Neural progenitor cell (in vitro differentiated cells): ENCODE measurements around the gene VIPR1. TPM values are rescaled to one million over a fixed set of nuclear protein-coding genes. Genes with fewer than 3 reads are reported as not detected.
A peak's percentile ranks its signal among the peaks of the same experiment; 100 is the strongest.

Experiments used
- DNase-seq: peaks from one replicate; pipeline ENCODE4 v3.0.0-alpha.2; 2016; ENCODE audit warnings: low spot score
- H2AFZ ChIP-seq: fragments of 200-600 bp; sonication (generic); replicated peaks from 2 replicates; pipeline ENCODE4 v1.6.1; 2016; ENCODE audit warnings: antibody characterized with exemption
- H3F3A ChIP-seq: fragments of 200-600 bp; sonication (generic); 2 replicates; pipeline ENCODE4 v1.6.1; 2016; ENCODE audit warnings: antibody characterized with exemption, low read depth
- H3K27ac ChIP-seq: fragments of 200-600 bp; sonication (generic); 2 replicates; pipeline ENCODE4 v1.5.1; 2016; ENCODE audit warnings: mild to moderate bottlenecking
- H3K27me3 ChIP-seq: fragments of 200-600 bp; sonication (generic); 2 replicates; pipeline ENCODE4 v1.6.1; 2016; ENCODE audit warnings: mild to moderate bottlenecking, moderate library complexity
- H3K36me3 ChIP-seq: fragments of 200-600 bp; sonication (generic); 2 replicates; pipeline ENCODE4 v1.5.1; 2016
- H3K4me1 ChIP-seq: fragments of 200-600 bp; sonication (generic); 2 replicates; pipeline ENCODE4 v1.6.1; 2016; ENCODE audit warnings: mixed run types
- H3K4me2 ChIP-seq: fragments of 200-600 bp; sonication (generic); 2 replicates; pipeline ENCODE4 v1.6.1; 2016
- H3K4me3 ChIP-seq: fragments of 200-600 bp; sonication (generic); 2 replicates; pipeline ENCODE4 v1.5.1; 2016
- H3K79me2 ChIP-seq: fragments of 200-600 bp; sonication (generic); 2 replicates; pipeline ENCODE4 v1.6.1; 2016; ENCODE audit warnings: low read depth
- H3K9ac ChIP-seq: fragments of 200-600 bp; sonication (generic); 2 replicates; pipeline ENCODE4 v1.6.1; 2016
- H3K9me3 ChIP-seq: fragments of 200-600 bp; sonication (generic); 2 replicates; pipeline ENCODE4 v1.5.1; 2016; ENCODE audit warnings: low read depth
- H4K20me1 ChIP-seq: fragments of 200-600 bp; sonication (generic); 2 replicates; pipeline ENCODE4 v1.6.1; 2016; ENCODE audit warnings: low read depth
- H3K27ac Mint-ChIP-seq: 3 replicates; pipeline ENCODE4 v1.8.0; 2021; ENCODE audit warnings: mixed read lengths
- H3K27me3 Mint-ChIP-seq: 2 replicates; pipeline ENCODE4 v1.8.0; 2022; ENCODE audit warnings: low read depth, mild to moderate bottlenecking, inconsistent platforms, moderate library complexity, mixed read lengths; ENCODE audit not compliant: insufficient read depth
- H3K36me3 Mint-ChIP-seq: 3 replicates; pipeline ENCODE4 v1.8.0; 2021; ENCODE audit warnings: mixed read lengths
- H3K4me1 Mint-ChIP-seq: 3 replicates; pipeline ENCODE4 v1.8.0; 2021; ENCODE audit warnings: mixed read lengths
- H3K4me3 Mint-ChIP-seq: 3 replicates; pipeline ENCODE4 v1.8.0; 2021; ENCODE audit warnings: mild to moderate bottlenecking, moderate library complexity, mixed read lengths
- H3K9me3 Mint-ChIP-seq: 3 replicates; pipeline ENCODE4 v1.8.0; 2020; ENCODE audit warnings: mixed read lengths
- EZH2 ChIP-seq: fragments of 200-600 bp; sonication (generic); IDR thresholded peaks from 2 replicates; pipeline ENCODE4 v1.6.1; 2017; ENCODE audit warnings: antibody characterized with exemption, mild to moderate bottlenecking, moderate library complexity
- EZH2phosphoT487 ChIP-seq: fragments of 200-600 bp; sonication (generic); IDR thresholded peaks from 2 replicates; pipeline ENCODE4 v1.6.1; 2017; ENCODE audit warnings: antibody characterized with exemption
- total RNA-seq: library from RNA; depleted of rRNA; stranded (reverse); fragments of >200 nt; gene quantifications from 2 replicates; pipeline ENCODE4 v1.2.3, GENCODE V29; 2015; ENCODE audit warnings: low replicate concordance
- TF ChIP-seq, protein P1 (sequence below): fragments of 200-600 bp; sonication (generic); IDR thresholded peaks from 2 replicates; pipeline ENCODE4 v1.5.1; 2017; ENCODE audit warnings: antibody characterized with exemption, mild to moderate bottlenecking

VIPR1 gene
- 1.4 and 2.9 TPM in 2 replicates for total RNA-seq

DNA sequence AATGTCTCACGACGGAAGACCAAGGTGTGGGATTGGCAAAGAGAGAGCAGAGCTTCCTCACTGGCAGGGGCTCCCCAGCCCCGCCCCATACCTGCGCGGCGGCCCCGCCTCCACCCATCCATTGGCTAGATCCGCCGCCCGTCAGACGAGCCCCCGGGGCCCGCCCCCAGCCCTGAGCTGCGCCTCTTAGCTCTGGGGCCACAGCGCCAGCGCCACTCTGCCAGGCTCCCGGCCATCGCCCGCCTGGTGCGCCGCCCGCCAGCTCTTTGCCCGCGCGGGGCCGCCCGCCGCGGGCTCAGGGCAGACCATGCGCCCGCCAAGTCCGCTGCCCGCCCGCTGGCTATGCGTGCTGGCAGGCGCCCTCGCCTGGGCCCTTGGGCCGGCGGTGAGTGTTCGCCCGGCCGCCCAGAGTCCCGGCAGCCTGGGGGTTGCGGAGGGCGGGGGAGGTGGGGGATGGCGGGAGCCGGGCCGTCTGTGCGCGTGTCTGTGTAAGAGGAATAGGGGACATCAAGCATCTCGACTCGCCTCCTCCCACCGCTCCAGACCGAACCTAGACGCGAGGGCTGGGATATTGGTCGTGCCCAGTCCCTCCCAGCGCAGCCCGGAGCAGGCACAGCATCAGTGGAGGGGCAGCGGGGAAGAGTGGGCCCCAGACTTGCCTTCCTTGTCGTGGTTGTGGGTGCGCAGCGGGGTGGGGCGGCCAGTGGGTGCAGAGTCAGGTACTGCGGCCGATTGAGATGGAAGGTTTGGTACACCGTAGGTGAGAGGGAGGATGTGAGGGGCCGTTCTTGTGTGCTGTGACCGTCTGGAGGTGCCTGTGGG is at the start of gene VIPR1:
VIPR1 (plus strand) TSS at position 215 of the 822 bp plus-strand sequence; CDS start at position 308, 93 bp downstream.
- Histone ChIP-seq H3K9ac (no peak within 1 kb of the TSS), H3K27me3 (peaks cover 64% of the 10 kb centered on the region), H3F3A (peaks cover 6% of the 10 kb centered on the region), H3K4me3 (peak within 1 kb of the TSS; percentile 74), H3K9me3 (no peaks in the 10 kb centered on the region), H2AFZ (peak within 1 kb of the TSS; percentile 95), H4K20me1 (peaks cover 4% of the 10 kb centered on the region), H3K36me3 (no peaks in the 10 kb centered on the region), H3K4me1 (no peaks in the 10 kb centered on the region), H3K79me2 (no peaks in the 10 kb centered on the region), H3K27ac (no peak within 1 kb of the TSS), H3K4me2 (peak within 1 kb of the TSS; percentile 96)
- DNase-seq, result peak; percentile 94
- TF ChIP-seq EZH2 (no peak), EZH2phosphoT487 (no peak)
- TF ChIP-seq, protein P1, sequence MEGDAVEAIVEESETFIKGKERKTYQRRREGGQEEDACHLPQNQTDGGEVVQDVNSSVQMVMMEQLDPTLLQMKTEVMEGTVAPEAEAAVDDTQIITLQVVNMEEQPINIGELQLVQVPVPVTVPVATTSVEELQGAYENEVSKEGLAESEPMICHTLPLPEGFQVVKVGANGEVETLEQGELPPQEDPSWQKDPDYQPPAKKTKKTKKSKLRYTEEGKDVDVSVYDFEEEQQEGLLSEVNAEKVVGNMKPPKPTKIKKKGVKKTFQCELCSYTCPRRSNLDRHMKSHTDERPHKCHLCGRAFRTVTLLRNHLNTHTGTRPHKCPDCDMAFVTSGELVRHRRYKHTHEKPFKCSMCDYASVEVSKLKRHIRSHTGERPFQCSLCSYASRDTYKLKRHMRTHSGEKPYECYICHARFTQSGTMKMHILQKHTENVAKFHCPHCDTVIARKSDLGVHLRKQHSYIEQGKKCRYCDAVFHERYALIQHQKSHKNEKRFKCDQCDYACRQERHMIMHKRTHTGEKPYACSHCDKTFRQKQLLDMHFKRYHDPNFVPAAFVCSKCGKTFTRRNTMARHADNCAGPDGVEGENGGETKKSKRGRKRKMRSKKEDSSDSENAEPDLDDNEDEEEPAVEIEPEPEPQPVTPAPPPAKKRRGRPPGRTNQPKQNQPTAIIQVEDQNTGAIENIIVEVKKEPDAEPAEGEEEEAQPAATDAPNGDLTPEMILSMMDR, result no peak
- H3K27ac Mint-ChIP-seq, result no peak within 1 kb of the TSS
- H3K27me3 Mint-ChIP-seq, result peaks cover 59% of the 10 kb centered on the region
- H3K36me3 Mint-ChIP-seq, result no peaks in the 10 kb centered on the region
- H3K9me3 Mint-ChIP-seq, result peaks cover 2% of the 10 kb centered on the region
- peaks cover 18% of the 10 kb centered on the region for H3K4me1 Mint-ChIP-seq
- H3K4me3 Mint-ChIP-seq, result peak within 1 kb of the TSS; percentile 85

GRCh38 chr3:42456211-42456610 is 46.2 kb upstream of the VIPR1 start:
- Histone ChIP-seq H4K20me1 (no peaks in the 10 kb centered on the region), H2AFZ (peak overlapping the region; percentile 8), H3K4me3 (no peak overlapping the region), H3F3A (no peaks in the 10 kb centered on the region), H3K27me3 (no peaks in the 10 kb centered on the region), H3K4me1 (no peaks in the 10 kb centered on the region), H3K4me2 (no peak overlapping the region), H3K9ac (no peak overlapping the region), H3K36me3 (no peaks in the 10 kb centered on the region), H3K9me3 (no peaks in the 10 kb centered on the region), H3K27ac (no peak overlapping the region), H3K79me2 (no peaks in the 10 kb centered on the region)
- H3K27ac Mint-ChIP-seq, result no peak overlapping the region
- no peak for DNase-seq
- TF ChIP-seq EZH2phosphoT487, result no peak
- TF ChIP-seq, protein P1, result no peak
- TF ChIP-seq EZH2, result no peak
- H3K9me3 Mint-ChIP-seq, result no peaks in the 10 kb centered on the region
- H3K27me3 Mint-ChIP-seq, result peaks cover 4% of the 10 kb centered on the region
- no peaks in the 10 kb centered on the region for H3K4me1 Mint-ChIP-seq
- peaks cover 2% of the 10 kb centered on the region for H3K36me3 Mint-ChIP-seq
- no peak overlapping the region for H3K4me3 Mint-ChIP-seq

DNA sequence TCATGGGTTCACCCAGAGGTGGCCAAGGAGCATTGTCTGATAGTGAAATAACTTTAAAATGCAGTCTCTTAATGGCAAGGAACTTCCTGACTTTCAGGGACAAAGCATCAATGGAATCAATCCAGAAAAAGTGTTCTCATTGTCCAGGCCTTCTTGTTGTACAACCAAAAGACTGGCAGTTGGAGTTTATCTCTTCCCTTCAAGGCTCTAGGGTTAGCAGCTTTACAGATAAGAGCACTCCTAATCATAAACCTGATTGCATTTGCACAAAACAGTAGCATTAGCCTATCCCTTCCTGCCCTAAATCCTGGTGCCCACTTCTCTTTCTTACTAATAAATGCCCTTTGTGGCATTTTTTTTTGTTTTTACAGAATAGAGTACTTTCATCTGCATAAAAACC is 43.3 kb upstream of the VIPR1 start:
- H3K36me3 Mint-ChIP-seq, result no peaks in the 10 kb centered on the region
- no peaks in the 10 kb centered on the region for H3K9me3 Mint-ChIP-seq
- no peaks in the 10 kb centered on the region for H3K4me1 Mint-ChIP-seq
- H3K27ac ChIP-seq, result no peak overlapping the region
- H4K20me1 ChIP-seq, result no peaks in the 10 kb centered on the region
- H3K9ac ChIP-seq, result no peak overlapping the region
- no peak overlapping the region for H3K4me3 ChIP-seq
- H3F3A ChIP-seq, result no peaks in the 10 kb centered on the region
- H3K79me2 ChIP-seq, result no peaks in the 10 kb centered on the region
- H3K4me1 ChIP-seq, result no peaks in the 10 kb centered on the region
- no peak for DNase-seq
- H3K27ac Mint-ChIP-seq, result no peak overlapping the region
- TF ChIP-seq, protein P1, result no peak
- TF ChIP-seq EZH2 (no peak), EZH2phosphoT487 (no peak)
- H2AFZ ChIP-seq, result no peak overlapping the region
- no peak overlapping the region for H3K4me3 Mint-ChIP-seq
- H3K27me3 ChIP-seq, result no peaks in the 10 kb centered on the region
- H3K36me3 ChIP-seq, result no peaks in the 10 kb centered on the region
- no peaks in the 10 kb centered on the region for H3K9me3 ChIP-seq
- peaks cover 2% of the 10 kb centered on the region for H3K27me3 Mint-ChIP-seq
- H3K4me2 ChIP-seq, result no peak overlapping the region
